Spinal cord (tissue), 10 donors: Measurements from ENCODE around the gene UNC93B1. TPM values are rescaled to one million over a fixed set of nuclear protein-coding genes. Genes with fewer than 3 reads are reported as not detected.

Experiments
- DNase-seq, 6 donors: peaks; one replicate each; pipeline versions ENCODE4 v3.0.0 to v3.0.0-alpha.2; 2013 to 2015; ENCODE audit warnings: low spot score in 6 of 6, low read depth in 4 of 6
- H3K27ac ChIP-seq: one replicate; pipeline ENCODE4 v1.5.1; 2013; ENCODE audit warnings: low read depth, low read length, control low read depth
- H3K27me3 ChIP-seq: one replicate; pipeline ENCODE4 v1.6.1; 2013; ENCODE audit warnings: low read length; ENCODE audit not compliant: control insufficient read depth, insufficient read depth
- H3K36me3 ChIP-seq: one replicate; pipeline ENCODE4 v1.6.1; 2013; ENCODE audit warnings: low read length; ENCODE audit not compliant: control insufficient read depth, insufficient read depth
- H3K4me1 ChIP-seq: one replicate; pipeline ENCODE4 v1.6.1; 2013; ENCODE audit warnings: low read length; ENCODE audit not compliant: control insufficient read depth, insufficient read depth
- H3K4me3 ChIP-seq: one replicate; pipeline ENCODE4 v1.5.1; 2013; ENCODE audit warnings: low read depth, low read length, control low read depth
- H3K9me3 ChIP-seq: one replicate; pipeline ENCODE4 v1.6.1; 2013; ENCODE audit warnings: low read length; ENCODE audit not compliant: control insufficient read depth, insufficient read depth
- WGBS: methylation state at CpG from one replicate; pipeline ENCODE4 v1.1.5; 2013; ENCODE audit warnings: missing lambda C conversion rate; ENCODE audit not compliant: insufficient coverage; 5-methylcytosine and 5-hydroxymethylcytosine counted together
- polyA plus RNA-seq, 2 donors: library from polyadenylated mRNA; unstranded; fragments of 120-200 nt; gene quantifications; one replicate each; pipeline ENCODE4 v1.2.1, GENCODE V29; 2013; ENCODE audit not compliant: insufficient read length in 2 of 2
- total RNA-seq, 2 donors: library from RNA; depleted of rRNA in 1 of 2; stranded (reverse); fragments of 120-200 nt in 1 of 2; fragments of >200 nt in 1 of 2; gene quantifications; one replicate each; pipeline versions ENCODE4 v1.2.3 to v1.2.4, GENCODE V29; 2013 to 2014
- donor health status: healthy.

The UNC93B1 gene
- total and polyA plus RNA-seq, 4 donors: 11.3 to 14.8 (median 12.4) TPM

DNA sequence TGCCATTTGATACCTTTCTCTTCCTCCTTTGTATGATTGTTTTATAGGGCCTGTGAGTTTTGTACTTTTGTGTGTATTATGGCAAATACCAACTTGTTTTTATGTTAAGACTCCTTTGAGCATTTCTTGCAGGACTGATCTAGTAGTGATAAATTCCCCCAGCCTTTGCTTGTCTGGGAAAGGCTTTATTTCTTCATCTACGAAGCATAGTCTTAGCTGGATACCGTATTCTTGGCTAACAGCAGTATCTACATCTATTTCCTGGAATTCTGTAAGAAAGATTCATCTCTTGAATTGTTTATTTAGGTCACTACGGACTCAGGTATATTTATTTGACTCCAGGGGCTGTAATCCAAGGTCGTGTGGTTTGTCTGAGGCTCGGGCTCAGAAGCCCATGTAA, 20.6 kb upstream of the UNC93B1 start:
- no peak for DNase-seq
- Histone ChIP-seq H3K4me1 (peaks cover 21% of the 10 kb centered on the region), H3K9me3 (no peaks in the 10 kb centered on the region), H3K27me3 (no peaks in the 10 kb centered on the region), H3K36me3 (peaks cover 25% of the 10 kb centered on the region), H3K4me3 (no peak overlapping the region), H3K27ac (no peak overlapping the region)
- WGBS: 89% methylated on average over 3 of the region's 5 CpGs

DNA sequence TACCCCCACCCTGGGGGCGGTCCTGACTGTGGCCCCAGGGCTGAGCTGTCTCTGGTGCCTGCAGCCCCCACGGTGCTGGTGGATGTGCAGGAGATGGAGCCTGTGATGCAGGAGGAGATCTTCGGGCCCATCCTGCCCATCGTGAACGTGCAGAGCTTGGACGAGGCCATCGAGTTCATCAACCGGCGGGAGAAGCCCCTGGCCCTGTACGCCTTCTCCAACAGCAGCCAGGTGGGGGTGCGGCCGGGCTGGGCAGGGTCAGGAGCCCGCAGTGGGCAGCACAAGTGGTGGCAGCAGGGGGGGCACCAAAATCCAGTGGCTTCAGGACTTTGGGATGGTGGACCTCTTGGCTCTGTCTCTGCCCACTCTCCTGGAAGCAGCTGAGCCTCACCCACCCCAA, 18.6 kb upstream of the UNC93B1 start:
- WGBS: 89% methylated on average over 11 of the region's 13 CpGs
- peaks cover 16% of the 10 kb centered on the region for H3K4me1 ChIP-seq
- DNase-seq: no peak
- H3K9me3 ChIP-seq: no peaks in the 10 kb centered on the region
- no peak overlapping the region for H3K27ac ChIP-seq
- peaks cover 20% of the 10 kb centered on the region for H3K36me3 ChIP-seq
- no peak overlapping the region for H3K4me3 ChIP-seq
- H3K27me3 ChIP-seq: no peaks in the 10 kb centered on the region

DNA sequence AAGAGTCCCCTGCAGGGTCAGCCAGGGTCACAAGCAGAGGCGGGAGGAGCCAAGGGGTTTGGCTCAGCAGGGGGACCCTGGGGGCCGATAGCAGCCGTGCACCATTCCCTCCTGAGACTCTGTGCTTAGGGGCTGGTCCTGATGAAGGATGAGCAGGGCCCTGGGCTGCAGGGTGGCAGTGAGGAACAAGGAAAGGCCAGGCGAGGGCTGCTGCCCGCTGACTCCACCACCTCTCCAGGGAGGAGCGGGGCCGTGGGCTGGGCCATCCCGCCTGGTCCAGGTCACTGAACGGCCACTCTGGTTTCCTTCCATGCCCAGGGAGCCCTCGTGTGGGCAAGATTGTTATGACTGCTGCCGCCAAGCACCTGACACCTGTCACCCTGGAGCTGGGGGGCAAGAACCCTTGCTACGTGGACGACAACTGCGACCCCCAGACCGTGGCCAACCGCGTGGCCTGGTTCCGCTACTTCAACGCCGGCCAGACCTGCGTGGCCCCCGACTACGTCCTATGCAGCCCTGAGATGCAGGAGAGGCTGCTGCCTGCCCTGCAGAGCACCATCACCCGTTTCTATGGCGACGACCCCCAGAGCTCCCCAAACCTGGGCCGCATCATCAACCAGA, 17.4 kb upstream of the UNC93B1 start:
- peak in 1 of 6 donors; percentile 30 for DNase-seq
- Histone ChIP-seq H3K9me3 (no peaks in the 10 kb centered on the region), H3K27ac (no peak overlapping the region), H3K4me1 (peaks cover 29% of the 10 kb centered on the region), H3K4me3 (no peak overlapping the region), H3K27me3 (no peaks in the 10 kb centered on the region), H3K36me3 (peaks cover 9% of the 10 kb centered on the region)
- 64% methylated on average over 27 of the region's 27 CpGs for WGBS

DNA sequence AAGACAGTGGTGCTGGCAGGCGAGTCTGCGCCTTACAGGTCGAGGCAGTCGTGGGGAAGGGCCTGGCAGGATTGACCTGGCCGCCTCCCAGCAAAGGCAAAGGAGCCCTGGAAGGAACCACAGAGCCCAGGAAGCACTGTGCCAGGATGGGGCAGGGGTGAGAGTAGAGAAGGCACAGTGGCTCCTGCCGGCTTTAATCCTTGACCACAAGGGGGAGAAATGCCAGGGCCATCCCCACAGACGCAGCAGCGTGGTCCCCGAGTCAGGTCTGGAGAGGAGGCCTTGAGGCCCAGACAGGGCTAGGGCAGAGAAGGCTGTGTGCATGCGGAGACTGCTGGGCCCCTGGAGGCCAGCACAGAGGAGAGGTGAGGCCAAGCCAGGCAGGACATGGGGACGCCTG, 16.7 kb upstream of the UNC93B1 start:
- Histone ChIP-seq H3K36me3 (peaks cover 4% of the 10 kb centered on the region), H3K27me3 (no peaks in the 10 kb centered on the region), H3K4me3 (no peak overlapping the region), H3K27ac (no peak overlapping the region), H3K9me3 (no peaks in the 10 kb centered on the region), H3K4me1 (peaks cover 29% of the 10 kb centered on the region)
- WGBS: 41% methylated on average over 11 of the region's 11 CpGs
- DNase-seq: peak in 1 of 6 donors; percentile 34

DNA sequence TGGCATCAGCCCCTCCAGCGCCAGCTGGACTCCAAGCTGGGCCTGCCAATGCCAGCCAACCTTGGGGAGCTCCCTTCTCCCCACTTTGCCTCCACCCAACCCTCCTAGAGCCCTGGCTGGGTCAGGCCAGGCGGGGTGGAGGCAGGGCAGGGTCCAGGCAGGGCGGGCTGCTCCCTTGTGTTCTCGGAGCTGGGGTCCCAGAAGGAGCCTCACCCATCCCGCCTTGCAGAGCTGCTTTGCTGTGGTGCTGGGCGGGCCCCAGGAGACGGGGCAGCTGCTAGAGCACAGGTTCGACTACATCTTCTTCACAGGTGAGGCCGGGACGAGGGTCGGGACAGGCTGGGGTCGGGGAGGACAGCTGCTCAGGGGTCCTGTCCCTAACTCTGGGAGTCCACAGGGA, 15.6 kb upstream of the UNC93B1 start:
- H3K4me1 ChIP-seq: peaks cover 40% of the 10 kb centered on the region
- no peak overlapping the region for H3K27ac ChIP-seq
- no peak for DNase-seq
- no peak overlapping the region for H3K4me3 ChIP-seq
- no peaks in the 10 kb centered on the region for H3K9me3 ChIP-seq
- WGBS: 91% methylated on average over 12 of the region's 12 CpGs
- H3K27me3 ChIP-seq: no peaks in the 10 kb centered on the region
- H3K36me3 ChIP-seq: peaks cover 4% of the 10 kb centered on the region

DNA sequence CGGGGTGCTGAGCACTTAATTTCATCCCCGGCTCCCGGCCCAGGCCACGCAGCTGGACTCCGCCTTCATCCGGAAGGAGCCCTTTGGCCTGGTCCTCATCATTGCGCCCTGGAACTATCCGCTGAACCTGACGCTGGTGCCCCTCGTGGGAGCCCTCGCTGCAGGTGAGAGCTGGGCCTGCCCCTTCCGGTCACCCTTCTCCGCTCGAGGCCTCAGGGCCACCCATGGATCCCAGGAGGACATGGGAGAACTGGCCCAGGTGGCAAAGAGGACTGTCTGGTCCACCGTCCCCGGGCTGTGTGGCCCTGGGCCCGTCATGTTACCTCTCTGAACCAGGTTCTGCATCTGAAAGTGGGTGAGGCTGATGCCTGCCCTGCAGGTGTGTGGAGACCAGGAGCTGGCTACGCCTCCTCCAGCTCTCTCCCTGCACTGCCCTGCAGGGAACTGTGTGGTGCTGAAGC, 14.9 kb upstream of the UNC93B1 start:
- Histone ChIP-seq H3K9me3 (no peaks in the 10 kb centered on the region), H3K4me1 (peaks cover 47% of the 10 kb centered on the region), H3K27ac (no peak overlapping the region), H3K36me3 (peaks cover 5% of the 10 kb centered on the region), H3K27me3 (no peaks in the 10 kb centered on the region), H3K4me3 (no peak overlapping the region)
- 94% methylated on average over 18 of the region's 18 CpGs for WGBS
- no peak for DNase-seq

DNA sequence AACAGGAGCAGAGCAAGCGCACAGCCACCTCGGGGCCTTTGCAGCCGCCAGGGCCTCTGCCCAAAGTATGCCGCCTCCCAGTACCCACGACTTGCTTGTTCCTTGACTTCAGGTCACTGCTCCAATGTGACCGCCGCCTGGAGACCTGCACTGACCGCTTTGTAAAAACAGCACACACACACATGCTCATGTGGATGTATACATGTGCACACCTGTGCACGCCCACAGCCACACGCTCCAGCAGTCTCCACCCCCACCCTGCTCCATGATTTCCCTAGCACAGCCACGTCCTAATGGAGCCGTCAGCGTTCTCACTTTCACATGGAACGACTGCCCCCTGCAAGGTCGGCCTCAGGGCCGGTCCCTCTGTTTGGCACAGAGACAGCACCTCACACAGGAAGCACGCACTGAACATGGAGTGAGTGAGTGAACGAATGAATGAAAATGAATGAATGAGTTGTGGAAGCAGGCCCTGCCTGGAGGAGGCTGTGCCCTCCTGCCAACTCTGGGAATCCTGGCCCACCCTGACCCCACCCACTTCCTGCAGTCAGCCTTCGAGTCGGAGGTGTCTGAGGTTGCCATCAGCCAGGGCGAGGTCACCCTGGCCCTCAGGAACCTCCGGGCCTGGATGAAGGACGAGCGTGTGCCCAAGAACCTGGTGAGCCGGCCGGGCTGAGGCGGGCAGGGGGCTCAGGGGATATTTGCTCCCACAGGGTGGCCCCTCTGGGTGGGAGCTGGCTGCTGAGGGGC, 14.3 kb upstream of the UNC93B1 start:
- H3K36me3 ChIP-seq: peaks cover 6% of the 10 kb centered on the region
- 81% methylated on average over 25 of the region's 27 CpGs for WGBS
- peaks cover 53% of the 10 kb centered on the region for H3K4me1 ChIP-seq
- no peaks in the 10 kb centered on the region for H3K27me3 ChIP-seq
- no peak for DNase-seq
- H3K4me3 ChIP-seq: no peak overlapping the region
- no peaks in the 10 kb centered on the region for H3K9me3 ChIP-seq
- no peak overlapping the region for H3K27ac ChIP-seq

DNA sequence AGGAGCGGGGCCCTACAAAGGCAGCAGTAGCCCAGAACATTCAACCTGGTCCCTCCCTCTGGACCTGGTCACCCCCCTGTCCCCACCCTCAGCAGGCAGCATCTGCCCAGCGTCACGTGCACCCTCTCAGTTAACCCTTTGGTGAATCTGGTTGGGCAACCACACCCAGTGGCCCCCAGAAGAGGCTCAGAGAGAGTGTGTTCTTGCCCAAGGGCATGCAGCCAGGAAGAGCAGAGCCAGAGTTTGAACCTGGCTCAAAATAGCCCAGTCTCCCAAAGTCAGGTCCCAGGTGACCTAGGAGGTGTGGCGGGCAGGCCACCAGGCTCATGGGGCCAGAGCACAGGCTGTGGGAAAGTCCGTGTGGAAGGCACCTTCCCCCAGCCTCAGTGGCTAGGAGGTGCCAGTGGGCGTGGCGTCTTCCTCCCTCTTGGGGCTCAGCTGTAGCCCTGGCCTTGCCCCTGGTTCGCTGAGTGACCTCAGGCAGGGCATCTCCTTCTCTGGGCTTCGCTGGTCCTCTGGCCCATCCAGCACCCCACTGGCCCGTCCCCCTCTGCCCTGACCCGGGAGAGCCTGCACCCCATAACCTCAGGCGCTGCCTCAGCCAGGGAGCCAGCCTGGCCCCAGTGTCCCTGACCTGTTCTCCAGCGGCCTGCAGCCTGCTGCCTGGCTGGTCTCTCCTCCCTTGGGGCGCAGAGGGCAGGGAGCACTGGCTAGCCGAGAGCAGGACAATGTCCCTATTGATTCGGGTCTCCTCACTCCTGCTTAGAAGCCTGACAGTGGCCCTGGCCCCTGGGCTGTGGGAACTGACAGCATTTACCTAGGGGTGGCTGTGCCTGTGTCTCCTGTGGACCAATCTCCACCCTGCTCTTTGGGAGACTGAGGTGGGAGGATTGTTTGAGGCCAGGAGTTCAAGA, 13.3 kb upstream of the UNC93B1 start:
- no peak overlapping the region for H3K27ac ChIP-seq
- peaks cover 6% of the 10 kb centered on the region for H3K36me3 ChIP-seq
- no peaks in the 10 kb centered on the region for H3K27me3 ChIP-seq
- H3K4me3 ChIP-seq: no peak overlapping the region
- H3K4me1 ChIP-seq: peaks cover 63% of the 10 kb centered on the region
- no peak for DNase-seq
- WGBS: 59% methylated on average over 15 of the region's 16 CpGs
- H3K9me3 ChIP-seq: no peaks in the 10 kb centered on the region

DNA sequence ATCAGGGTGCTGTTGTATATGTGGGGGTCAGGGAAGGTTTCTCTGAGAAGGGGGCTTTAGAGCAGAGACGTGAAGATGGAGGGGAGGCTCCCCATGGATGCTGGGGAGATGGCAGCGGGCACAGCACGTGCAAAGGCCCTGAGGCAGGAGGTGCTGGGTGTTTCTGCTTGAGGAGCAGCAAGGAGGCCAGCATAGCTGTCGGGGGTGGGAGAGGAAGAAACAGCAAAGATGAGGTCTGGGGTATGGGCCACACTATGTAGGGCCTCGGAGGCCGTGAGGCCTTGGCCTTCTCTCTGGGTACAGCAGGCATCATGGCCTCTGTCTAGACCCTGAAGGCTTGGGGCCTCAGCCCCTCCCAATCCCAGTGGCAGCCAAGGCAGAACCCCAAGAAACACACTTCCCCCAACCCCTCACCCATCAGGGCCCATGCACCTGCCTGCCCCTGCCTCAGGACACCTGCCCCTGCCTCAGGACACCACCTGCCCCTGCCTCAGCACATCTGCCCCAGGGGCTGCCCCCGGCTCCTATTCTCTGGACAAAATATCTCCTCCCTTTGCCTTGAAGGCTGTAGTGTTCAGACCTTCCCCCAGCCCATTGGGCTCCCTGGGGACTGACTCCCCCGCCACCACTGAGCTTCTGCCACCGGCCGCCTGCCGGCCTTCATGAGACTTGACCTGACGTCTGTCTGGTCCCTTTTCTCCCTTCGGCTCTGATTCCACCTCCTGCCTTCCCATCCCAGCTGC, 12.4 kb upstream of the UNC93B1 start:
- H3K36me3 ChIP-seq: peaks cover 2% of the 10 kb centered on the region
- WGBS: 65% methylated on average over 13 of the region's 13 CpGs
- H3K4me3 ChIP-seq: no peak overlapping the region
- DNase-seq: no peak
- H3K9me3 ChIP-seq: no peaks in the 10 kb centered on the region
- peaks cover 70% of the 10 kb centered on the region for H3K4me1 ChIP-seq
- H3K27ac ChIP-seq: no peak overlapping the region
- no peaks in the 10 kb centered on the region for H3K27me3 ChIP-seq
